HEK293T (cell line): ENCODE data around the gene KCNMA1.

Experiments used
- ARNT ChIP-seq: fragments of 450-650 bp; IDR thresholded peaks from 2 replicates; pipeline ENCODE4 v1.6.1; 2017; ENCODE audit warnings: mild to moderate bottlenecking
- BHLHE40 ChIP-seq: fragments of 450-650 bp; IDR thresholded peaks from 2 replicates; pipeline ENCODE4 v1.6.1; 2016; ENCODE audit warnings: mild to moderate bottlenecking, moderate library complexity, borderline replicate concordance
- CTBP1 ChIP-seq: fragments of 450-650 bp; IDR thresholded peaks from 2 replicates; pipeline ENCODE4 v1.6.1; 2016; ENCODE audit warnings: borderline replicate concordance
- ELF4 ChIP-seq: fragments of 450-650 bp; IDR thresholded peaks from 2 replicates; pipeline ENCODE4 v1.6.1; 2017; ENCODE audit warnings: antibody characterized with exemption
- FOXK2 ChIP-seq: fragments of 450-650 bp; IDR thresholded peaks from 2 replicates; pipeline ENCODE4 v1.6.1; 2016; ENCODE audit warnings: mild to moderate bottlenecking
- FOXM1 ChIP-seq: fragments of 450-650 bp; IDR thresholded peaks from 2 replicates; pipeline ENCODE4 v1.6.1; 2017; ENCODE audit warnings: mild to moderate bottlenecking, borderline replicate concordance
- SP1 ChIP-seq: fragments of 450-650 bp; IDR thresholded peaks from 2 replicates; pipeline ENCODE4 v1.6.1; 2017
- SUZ12 ChIP-seq: fragments of 450-650 bp; IDR thresholded peaks from 2 replicates; pipeline ENCODE4 v1.6.1; 2016; ENCODE audit warnings: mild to moderate bottlenecking
- TARDBP ChIP-seq: fragments of 450-650 bp; IDR thresholded peaks from 2 replicates; pipeline ENCODE4 v1.6.1; 2016

DNA sequence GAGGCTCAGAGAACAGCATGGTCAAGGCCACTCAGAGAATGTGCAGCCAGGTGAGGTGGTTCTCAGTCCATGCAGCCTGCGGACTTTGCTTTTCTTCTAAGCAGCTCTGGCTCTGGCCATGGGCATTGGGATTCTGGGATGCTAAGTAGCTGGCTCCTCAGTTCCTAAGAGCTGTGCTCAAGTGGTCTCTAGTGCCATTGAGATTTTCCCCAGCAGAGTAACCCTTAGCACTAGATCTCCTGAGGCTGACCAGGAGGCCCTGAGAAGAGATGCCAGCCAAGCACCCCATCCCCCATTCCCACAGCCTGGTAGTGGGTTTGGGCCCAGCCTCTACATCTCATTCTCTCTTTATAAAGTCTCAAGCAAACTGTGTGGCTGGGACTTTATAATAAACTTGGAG lies 77.1 kb downstream of the KCNMA1 start:
- TF ChIP-seq BHLHE40 (no peak), FOXK2 (no peak), TARDBP (no peak), SP1 (no peak), FOXM1 (no peak), CTBP1 (no peak), ARNT (no peak), ELF4 (no peak), SUZ12 (no peak)
